Daoy (cell line): ENCODE measurements around the gene TMEM192. TPM values are rescaled to one million over a fixed set of nuclear protein-coding genes. Genes with fewer than 3 reads are reported as not detected.
"Not testable (repeated sequence)": the region's sequence is repeated elsewhere in the genome, so short reads cannot be mapped to it uniquely, and the experiment has no call there.

Experiments used
- DNase-seq: peaks from one replicate; pipeline ENCODE4 v3.0.0-alpha.2; 2015; ENCODE audit warnings: low read depth
- total RNA-seq: library from RNA; depleted of rRNA; stranded (reverse); fragments of >200 nt; shearing (Covaris generic); gene quantifications from 2 replicates; pipeline ENCODE4 v1.2.3, GENCODE V29; 2014

Gene TMEM192
- total RNA-seq, 1 experiment from 2014 or later: 5.4 TPM

GRCh38 chr4:165092187-165092586 is 20.5 kb downstream of the TMEM192 start:
- not testable (repeated sequence) for DNase-seq

GRCh38 chr4:165088366-165088765 is 24.3 kb downstream of the TMEM192 start:
- DNase-seq: no peak

- DNase-seq: no peak
These were observed 26.7 kb downstream of the TMEM192 start for GRCh38 chr4:165085946-165086345.

GRCh38 chr4:165084787-165085186 is 27.9 kb downstream of the TMEM192 start:
- DNase-seq: not testable (repeated sequence)

- DNase-seq: peak; percentile 3
These were observed 33.2 kb downstream of the TMEM192 start for GRCh38 chr4:165079476-165079875.

- no peak for DNase-seq
These were observed 35.6 kb downstream of the TMEM192 start for GRCh38 chr4:165077034-165077578.

- DNase-seq: not testable (repeated sequence)
These were observed 39.3 kb downstream of the TMEM192 start for GRCh38 chr4:165073346-165073745.

- no peak for DNase-seq
These were observed 42.1 kb downstream of the TMEM192 start for GRCh38 chr4:165070560-165070959.

- no peak for DNase-seq
These were observed 51.7 kb downstream of the TMEM192 start for GRCh38 chr4:165060938-165061337.

- DNase-seq: no peak
These were observed 53.3 kb downstream of the TMEM192 start for GRCh38 chr4:165059386-165059785.

- no peak for DNase-seq
These were observed 54.0 kb downstream of the TMEM192 start for GRCh38 chr4:165058666-165059065.

- DNase-seq: no peak
These were observed 57.1 kb downstream of the TMEM192 start for GRCh38 chr4:165055601-165056000.

- DNase-seq: no peak
These were observed 59.0 kb downstream of the TMEM192 start, which contains the start of gene TRIM75 for GRCh38 chr4:165053645-165054044. Gene TRIM75 (plus strand): TSS chr4:165053866. CDS start chr4:165059148, 5,282 bp downstream.

- DNase-seq: no peak
These were observed 60.0 kb downstream of the TMEM192 start for GRCh38 chr4:165052627-165053026.

- no peak for DNase-seq
These were observed 64.5 kb downstream of the TMEM192 start for GRCh38 chr4:165048170-165048569.

GRCh38 chr4:165031436-165032211 is 81.0 kb downstream of the TMEM192 start, which contains the start of gene TRIM60:
Gene TRIM60 (plus strand): TSS chr4:165031999. CDS start chr4:165040073, 8,074 bp downstream.
- no peak for DNase-seq

- DNase-seq: peak; percentile 33
These were observed 84.8 kb downstream of the TMEM192 start for GRCh38 chr4:165027762-165028402.

GRCh38 chr4:165025782-165026181 is 86.9 kb downstream of the TMEM192 start:
- DNase-seq: not testable (repeated sequence)
